Measurements from ENCODE around the gene MS4A8.

- TF ChIP-seq CTCF (IDR thresholded peaks at IDR 0.05; ENCODE audit: poor library complexity) (no peak), EZH2phosphoT487 (IDR thresholded peaks at IDR 0.05; ENCODE audit: low read depth, severe bottlenecking, unreplicated experiment) (no peak), EZH2 (IDR thresholded peaks at IDR 0.05; ENCODE audit: borderline replicate concordance) (no peak)
These were observed 25.0 kb downstream of the MS4A8 start, which contains the start of gene MS4A18 for GRCh38 chr11:60724420-60724819.
